GM21825 (cell line): Measurements from ENCODE around the gene PLPPR4.
"Not testable (repeated sequence)": the region's sequence is repeated elsewhere in the genome, so short reads cannot be mapped to it uniquely, and the experiment has no call there.

Experiments
- ATAC-seq: cut with Tn5 transposase; IDR thresholded peaks from one replicate; pipeline ENCODE4 v1.9.1; 2021; ENCODE audit warnings: mild to moderate bottlenecking, moderate library complexity; ENCODE audit not compliant: unreplicated experiment

Gene PLPPR4

GRCh38 chr1:99264201-99265021, at the start of gene PLPPR4:
TSS of gene PLPPR4 (plus strand) at chr1:99264492. CDS start at chr1:99264594, 102 bp downstream.
- no peak for ATAC-seq

GRCh38 chr1:99216956-99217355, 47.3 kb upstream of the PLPPR4 start:
- no peak for ATAC-seq

GRCh38 chr1:99217599-99217998, 46.7 kb upstream of the PLPPR4 start:
- ATAC-seq, result no peak

DNA sequence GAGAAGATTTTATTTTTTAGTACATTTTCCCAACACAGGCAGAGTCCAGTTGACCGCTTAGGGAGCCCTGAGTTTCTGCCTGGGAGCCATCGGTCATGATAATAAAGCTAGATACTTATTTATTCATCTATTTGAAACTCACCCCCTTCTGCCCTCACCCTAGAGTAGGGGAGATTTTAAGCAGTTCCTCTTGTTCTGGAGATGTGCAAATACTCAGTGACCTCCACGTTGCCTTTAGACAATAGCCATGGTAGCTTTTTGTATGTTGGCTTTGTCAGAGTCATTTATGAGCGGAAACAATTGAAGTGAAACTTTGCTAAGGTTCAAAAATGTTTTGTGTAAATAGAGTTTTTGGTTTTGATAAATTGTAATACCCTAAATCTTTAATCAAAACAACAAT, 45.7 kb upstream of the PLPPR4 start:
- no peak for ATAC-seq

DNA sequence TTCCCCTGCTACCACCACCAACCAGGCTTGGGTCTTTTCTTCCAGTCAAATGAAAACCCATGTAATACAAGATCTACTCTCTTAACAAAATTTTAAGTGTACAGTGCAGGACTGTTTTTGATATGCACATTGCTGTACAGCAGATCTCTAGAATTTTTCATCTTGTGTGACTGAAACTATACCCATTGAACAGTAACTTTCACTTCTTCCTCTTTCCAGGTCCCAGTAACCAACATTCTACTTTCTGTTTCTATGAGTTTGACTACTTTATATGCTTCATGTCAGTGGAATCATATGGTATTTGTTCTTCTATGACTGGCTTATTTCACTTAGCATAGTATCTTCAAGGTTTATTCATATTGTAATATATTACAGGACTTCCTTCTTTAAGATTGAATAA, 45.3 kb upstream of the PLPPR4 start:
- ATAC-seq, result peak; percentile 94

GRCh38 chr1:99227056-99227897, 37.0 kb upstream of the PLPPR4 start:
- ATAC-seq, result no peak

- no peak for ATAC-seq
Observed at GRCh38 chr1:99228153-99228552, 36.1 kb upstream of the PLPPR4 start.

GRCh38 chr1:99229122-99229521, 35.2 kb upstream of the PLPPR4 start:
- ATAC-seq, result no peak

GRCh38 chr1:99230695-99231094, 33.6 kb upstream of the PLPPR4 start:
- ATAC-seq, result no peak

GRCh38 chr1:99232172-99232571, 32.1 kb upstream of the PLPPR4 start:
- ATAC-seq, result no peak

DNA sequence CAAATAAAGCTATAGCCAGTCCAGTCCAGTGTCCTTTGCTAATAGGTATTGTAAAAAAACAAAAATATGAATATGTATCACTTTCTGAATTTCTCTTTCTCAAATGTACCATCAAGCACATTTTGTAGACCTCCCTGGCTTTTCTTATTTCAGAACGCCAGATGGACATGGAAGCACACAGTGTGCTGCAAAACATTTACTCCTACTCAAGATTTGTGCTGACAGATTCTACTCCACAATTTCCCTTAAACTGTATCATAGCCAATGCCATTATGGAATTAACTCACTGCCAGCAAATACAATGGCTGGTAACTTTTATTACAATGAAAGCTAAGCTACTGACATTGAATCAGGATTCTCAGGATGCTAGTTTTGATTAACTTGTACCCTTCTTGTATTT, 30.8 kb upstream of the PLPPR4 start:
- ATAC-seq, result no peak

- no peak for ATAC-seq
Observed at GRCh38 chr1:99236756-99237155, 27.5 kb upstream of the PLPPR4 start.

GRCh38 chr1:99239690-99240089, 24.6 kb upstream of the PLPPR4 start:
- ATAC-seq, result no peak

- ATAC-seq, result no peak
Observed at GRCh38 chr1:99240621-99241020, 23.7 kb upstream of the PLPPR4 start.

DNA sequence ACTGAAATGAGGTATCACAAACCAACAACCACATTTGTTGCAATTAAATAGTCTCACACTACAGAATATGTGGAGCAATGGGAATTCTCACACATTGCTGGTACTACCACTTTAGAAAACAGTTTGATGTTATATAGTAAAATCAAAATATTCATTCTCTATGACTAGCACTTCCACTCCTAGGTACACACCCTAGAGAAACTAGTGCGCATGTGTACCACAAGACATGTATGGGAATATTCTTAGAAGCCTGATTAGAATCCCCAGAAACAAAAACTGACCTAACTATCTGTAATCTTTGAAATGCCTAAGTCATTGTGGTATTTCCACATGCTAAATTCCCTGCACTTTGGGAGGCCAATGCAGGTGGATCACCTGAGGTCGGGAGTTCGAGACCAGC, 18.1 kb upstream of the PLPPR4 start:
- no peak for ATAC-seq

DNA sequence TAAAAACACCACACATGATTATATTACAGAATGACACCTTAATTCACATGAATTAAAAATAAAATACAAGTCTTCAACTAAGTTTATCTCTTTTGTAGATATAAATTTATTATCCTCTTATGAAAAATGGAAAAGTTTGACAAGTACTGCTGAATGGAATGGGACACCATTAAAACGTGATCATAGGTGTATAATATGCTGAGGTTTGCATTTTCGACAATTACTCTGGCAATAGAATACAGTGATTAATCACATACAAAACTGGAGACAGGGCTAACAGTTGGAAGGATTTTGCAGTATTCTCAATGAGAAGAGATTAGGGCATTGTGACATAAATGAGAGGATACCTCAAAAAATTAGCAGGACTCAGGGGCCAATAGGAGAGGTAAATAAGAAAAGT, 17.1 kb upstream of the PLPPR4 start:
- no peak for ATAC-seq

DNA sequence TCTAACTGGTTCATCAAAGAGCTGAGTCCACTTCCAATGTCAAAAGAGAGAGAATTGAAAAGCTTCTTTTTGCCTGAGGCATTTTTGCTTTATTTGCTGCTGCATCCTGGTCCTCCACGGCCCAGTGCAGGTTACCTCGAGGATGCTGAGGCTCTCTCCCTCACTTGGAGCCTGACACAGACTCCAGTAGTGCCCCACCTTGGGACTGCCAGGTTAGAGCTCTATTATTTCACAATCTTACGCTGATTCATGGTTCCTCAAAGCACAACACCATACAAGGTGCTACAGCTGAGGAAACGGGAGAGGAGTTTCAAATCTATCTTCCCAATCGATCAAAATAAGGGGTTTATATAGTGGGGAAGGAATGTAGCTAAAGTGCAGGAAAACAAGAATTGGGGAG, 13.6 kb upstream of the PLPPR4 start:
- no peak for ATAC-seq

DNA sequence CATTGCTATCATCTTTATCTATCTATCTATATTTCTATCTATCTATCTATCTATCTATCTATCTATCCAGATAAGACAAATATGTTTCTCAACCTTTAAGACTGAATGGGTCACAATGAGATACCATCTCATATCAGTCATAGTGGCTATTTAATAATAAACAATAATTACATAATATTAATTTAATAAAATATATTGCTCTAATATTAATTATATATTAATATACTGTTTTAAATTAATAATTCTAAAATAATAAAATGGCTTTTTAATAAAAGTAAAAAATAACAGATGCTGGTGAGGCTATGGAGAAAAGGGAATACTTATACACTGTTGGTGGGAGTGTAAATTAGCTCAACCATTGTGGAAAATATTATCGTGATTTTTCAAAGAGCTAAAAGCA, 13.0 kb upstream of the PLPPR4 start:
- no peak for ATAC-seq

DNA sequence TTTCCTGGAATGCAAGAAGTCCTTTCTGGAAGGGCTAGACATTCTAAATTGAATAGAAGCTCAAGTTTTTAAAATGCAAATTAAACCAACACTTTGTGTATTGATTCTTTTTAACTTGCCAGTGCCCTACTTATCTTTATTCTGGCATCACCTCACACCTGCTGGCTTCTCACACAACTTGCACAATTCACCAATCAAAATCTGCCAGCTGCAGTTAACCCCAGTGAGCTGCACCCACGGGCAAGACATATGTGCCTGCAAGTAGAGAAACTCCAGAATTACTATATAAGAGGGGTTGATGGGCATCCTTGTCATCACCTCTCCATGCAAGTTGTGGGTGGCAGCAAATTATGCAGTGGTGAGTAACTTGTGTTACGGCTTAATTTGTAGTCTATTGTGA, 11.7 kb upstream of the PLPPR4 start:
- ATAC-seq, result no peak

GRCh38 chr1:99260402-99260801, 3.9 kb upstream of the PLPPR4 start:
- ATAC-seq, result not testable (repeated sequence)

DNA sequence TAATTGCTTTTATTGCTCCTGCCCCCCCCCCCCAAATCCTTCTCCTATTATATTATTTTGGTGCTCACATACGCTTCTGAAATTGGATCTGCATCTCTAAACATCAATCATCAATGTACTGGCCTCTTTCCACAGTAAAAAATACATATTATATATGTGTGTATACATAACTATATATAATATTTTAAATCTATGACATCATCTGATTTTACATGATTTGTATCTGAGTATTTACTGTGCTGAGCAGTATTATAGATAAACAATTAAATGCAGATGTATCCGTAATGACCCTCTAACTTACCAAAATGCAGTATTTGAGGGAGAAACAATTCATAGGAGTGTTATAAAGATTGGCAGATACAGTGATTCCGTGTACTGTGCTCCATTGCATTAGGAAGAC, 832 bp downstream of the PLPPR4 start:
- ATAC-seq, result no peak

DNA sequence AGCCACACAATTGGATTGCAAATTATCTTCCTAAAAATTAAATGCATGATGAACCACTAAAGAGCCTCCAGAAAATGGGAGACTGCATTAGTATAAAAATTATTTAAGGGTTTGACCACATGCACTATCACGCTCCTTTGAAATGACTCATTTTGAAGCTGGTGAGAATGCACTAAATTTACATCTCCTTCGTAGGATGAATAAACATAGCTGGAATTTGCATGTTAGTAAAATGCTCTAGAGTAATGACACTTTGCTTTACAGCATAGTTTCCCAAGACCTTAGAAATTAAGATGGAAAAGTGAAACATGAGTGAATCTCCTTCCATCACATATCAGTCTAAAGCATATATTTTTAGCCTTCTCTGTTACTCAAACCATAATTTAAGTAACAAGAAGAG, 2.4 kb downstream of the PLPPR4 start:
- ATAC-seq, result no peak
